Spleen (tissue), 7 donors: ENCODE results near the gene HSPA9.

Experiments used
- CTCF ChIP-seq, 11 experiments: fragments of 200-600 bp in 7 of 11; fragments of 450-650 bp in 4 of 11; sonication (generic) in 4 of 11; IDR thresholded peaks in 8 of 11; conservative IDR thresholded peaks in 3 of 11; 1 replicate in 7 of 11; 2 replicates in 4 of 11; pipeline versions ENCODE4 v1.4.0 to v1.8.0; 2016 to 2021; ENCODE audit warnings: antibody characterized with exemption in 11 of 11, inconsistent platforms in 4 of 11, mild to moderate bottlenecking in 1 of 11
- POLR2AphosphoS5 ChIP-seq, 3 donors: sonication (generic); formaldehyde crosslinking; IDR thresholded peaks; one replicate each; pipeline ENCODE4 v1.5.1; 2017; ENCODE audit warnings: antibody characterized with exemption in 3 of 3
- donor health status: DM: no; HTN: no; CAD: no; lungs with moderate emphysema.
- donor health status: DM: no; HTN: no; CAD: no.
- donor health status: DM: no; HTN: no; CAD: no.

- TF ChIP-seq CTCF (IDR thresholded peaks at IDR 0.05 in 8 of 11, conservative IDR thresholded peaks at IDR 0.05 in 3 of 11) (no peak), POLR2AphosphoS5 (IDR thresholded peaks at IDR 0.05) (no peak)
Observed at GRCh38 chr5:138622051-138622450, 46.9 kb upstream of the HSPA9 start.
